Tibial nerve (tissue), 4 donors: ENCODE measurements around the gene GPATCH2L.

Experiments used
- CTCF ChIP-seq, 5 experiments: fragments of 200-600 bp in 3 of 5; fragments of 450-650 bp in 2 of 5; sonication (generic) in 3 of 5; IDR thresholded peaks; one replicate each; pipeline ENCODE4 v1.5.1; 2016 to 2019; ENCODE audit warnings: antibody characterized with exemption in 5 of 5, mild to moderate bottlenecking in 3 of 5, moderate library complexity in 2 of 5
- EP300 ChIP-seq, 2 donors: sonication (generic); formaldehyde crosslinking; IDR thresholded peaks; one replicate each; pipeline ENCODE4 v1.6.1; 2017; ENCODE audit warnings: antibody characterized with exemption in 2 of 2, mild to moderate bottlenecking in 1 of 2
- POLR2A ChIP-seq, 2 donors: fragments of 450-650 bp; IDR thresholded peaks; one replicate each; pipeline ENCODE4 v1.6.1; 2017; ENCODE audit warnings: antibody characterized with exemption in 2 of 2, mild to moderate bottlenecking in 2 of 2, moderate library complexity in 2 of 2

DNA sequence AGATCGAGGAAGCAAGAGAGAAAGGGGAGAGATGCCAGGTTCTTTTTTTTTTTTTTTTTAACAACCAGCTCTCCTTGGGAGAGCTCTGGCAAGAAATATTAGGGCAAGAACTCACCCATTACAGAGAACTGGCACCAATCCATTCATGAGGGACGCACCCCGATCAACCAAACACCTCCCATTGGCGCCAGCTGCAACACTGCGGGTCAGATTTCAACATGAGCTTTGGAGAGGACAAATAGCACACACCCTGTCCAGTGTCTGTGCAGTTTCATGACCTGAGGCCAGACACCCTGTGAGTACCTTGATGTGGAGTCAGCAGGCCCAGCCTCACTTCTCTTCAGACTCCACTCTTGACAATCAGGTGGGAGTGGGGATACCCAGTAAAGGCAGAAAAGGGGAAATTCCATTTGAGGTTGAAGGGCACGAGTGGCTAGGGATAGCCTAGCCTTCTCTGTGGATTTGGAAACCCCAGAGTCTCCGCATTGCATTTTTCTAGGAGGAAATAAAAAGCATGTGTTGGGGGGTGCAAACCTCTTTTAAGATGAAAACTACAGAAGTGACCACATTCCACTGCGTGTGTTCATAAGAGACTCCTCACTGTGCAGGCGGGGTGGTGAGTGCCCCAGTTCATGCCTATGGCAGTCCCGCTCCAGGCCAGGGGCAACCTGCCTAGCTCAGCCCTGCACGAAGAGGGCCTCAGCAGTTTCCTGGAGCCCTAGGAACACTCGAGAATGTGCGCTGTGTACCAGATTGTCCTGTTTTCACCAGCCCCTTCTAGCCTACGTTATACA is 42.4 kb upstream of the GPATCH2L start:
- no peak for TF ChIP-seq CTCF (IDR thresholded peaks at IDR 0.05)
- TF ChIP-seq POLR2A (IDR thresholded peaks at IDR 0.05) = no peak
- no peak for TF ChIP-seq EP300 (IDR thresholded peaks at IDR 0.05)
